GM19043 (cell line): ENCODE data around the gene ACSL6.

Experiments
- ATAC-seq: cut with Tn5 transposase; IDR thresholded peaks from one replicate; pipeline ENCODE4 v1.9.1; 2021; ENCODE audit warnings: low read depth; ENCODE audit not compliant: unreplicated experiment

Gene ACSL6

GRCh38 chr5:131986161-131986912, 25.1 kb downstream of the ACSL6 start:
- ATAC-seq = no peak

- no peak for ATAC-seq
Observed at GRCh38 chr5:131984956-131985665, 26.3 kb downstream of the ACSL6 start.

DNA sequence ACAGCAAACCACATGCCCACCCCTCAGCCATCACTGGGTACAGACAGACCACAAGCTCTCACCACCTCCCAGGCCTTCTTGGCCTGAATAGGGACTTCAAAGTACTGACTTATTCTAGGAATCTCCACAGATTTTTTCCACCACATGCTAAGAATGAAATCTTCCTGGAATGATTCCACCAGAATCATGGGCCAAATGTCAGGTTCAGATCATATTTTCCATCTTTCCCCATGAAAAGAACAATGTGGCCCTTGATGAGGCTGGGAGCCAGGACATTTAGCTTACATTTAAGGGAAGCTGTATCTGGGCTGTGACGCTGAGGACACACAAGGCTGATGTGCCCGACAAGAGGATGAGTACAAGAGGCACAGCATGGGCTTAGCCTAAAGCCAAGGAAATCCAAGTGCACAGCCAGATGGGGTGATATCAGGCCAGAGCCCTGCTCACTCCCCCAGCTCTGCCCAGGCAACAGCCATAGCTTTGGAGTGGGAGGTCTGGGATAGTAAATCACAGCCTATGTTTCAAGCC, 28.1 kb downstream of the ACSL6 start:
- ATAC-seq = no peak

DNA sequence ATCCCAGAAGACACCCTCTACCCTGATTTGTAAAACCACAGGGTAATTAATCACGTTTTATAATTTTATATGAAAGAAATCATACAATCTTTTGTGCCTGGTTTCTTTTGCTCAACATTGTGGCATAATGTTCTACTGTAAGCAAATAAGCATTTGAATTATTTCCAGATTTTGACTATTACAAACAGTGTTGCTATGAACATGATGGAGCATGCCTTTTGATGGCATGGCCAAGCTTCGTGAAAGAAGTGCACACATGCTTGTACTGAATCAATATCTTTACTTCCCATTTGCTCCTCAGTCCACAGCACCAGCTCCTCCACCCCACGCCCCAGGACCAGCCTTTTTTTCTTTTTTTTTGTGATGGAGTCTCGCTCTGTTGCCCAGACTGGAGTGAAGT, 29.9 kb downstream of the ACSL6 start:
- no peak for ATAC-seq

- no peak for ATAC-seq
Observed at GRCh38 chr5:131980696-131981095, 30.8 kb downstream of the ACSL6 start.

DNA sequence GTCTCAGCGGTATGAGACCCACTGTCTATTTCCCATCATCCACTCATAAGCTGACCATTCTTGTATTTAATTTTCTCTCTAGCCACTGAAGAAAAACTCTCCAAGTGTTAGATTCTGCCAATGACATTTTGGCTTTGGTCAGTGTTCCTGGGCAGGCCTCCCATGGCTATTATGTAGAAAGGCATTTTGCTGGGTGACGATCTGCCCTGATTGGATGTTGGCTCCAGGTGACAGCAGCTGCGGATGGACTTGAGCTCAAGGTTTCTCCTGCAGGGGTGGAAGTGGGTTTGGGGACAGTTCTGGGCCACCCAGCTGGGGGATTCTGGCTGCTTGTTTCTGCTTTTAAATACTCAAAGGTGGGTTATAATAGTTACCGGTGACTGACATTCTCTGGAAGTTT, 31.6 kb downstream of the ACSL6 start:
- ATAC-seq = no peak

DNA sequence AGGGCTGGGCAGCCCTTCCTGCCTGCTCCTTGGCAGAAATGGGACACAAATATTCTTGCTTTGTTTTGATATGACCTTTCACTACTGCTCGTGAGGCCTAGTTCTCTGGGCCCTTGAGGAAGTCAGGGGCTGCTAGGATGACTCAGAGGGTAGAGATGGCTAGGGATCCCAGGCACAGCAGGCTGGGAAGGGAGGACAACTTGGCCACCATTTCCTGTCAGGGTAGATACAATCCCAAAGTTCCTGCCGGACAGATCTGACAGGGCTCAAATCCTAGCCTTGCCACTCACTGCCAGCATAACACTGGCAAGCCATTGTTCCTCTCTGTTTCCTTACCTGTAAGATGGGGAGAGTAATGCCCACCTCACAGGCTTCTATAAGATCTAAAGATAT, 34.2 kb downstream of the ACSL6 start:
- ATAC-seq = no peak

- no peak for ATAC-seq
Observed at GRCh38 chr5:131976414-131977211, 34.8 kb downstream of the ACSL6 start.

DNA sequence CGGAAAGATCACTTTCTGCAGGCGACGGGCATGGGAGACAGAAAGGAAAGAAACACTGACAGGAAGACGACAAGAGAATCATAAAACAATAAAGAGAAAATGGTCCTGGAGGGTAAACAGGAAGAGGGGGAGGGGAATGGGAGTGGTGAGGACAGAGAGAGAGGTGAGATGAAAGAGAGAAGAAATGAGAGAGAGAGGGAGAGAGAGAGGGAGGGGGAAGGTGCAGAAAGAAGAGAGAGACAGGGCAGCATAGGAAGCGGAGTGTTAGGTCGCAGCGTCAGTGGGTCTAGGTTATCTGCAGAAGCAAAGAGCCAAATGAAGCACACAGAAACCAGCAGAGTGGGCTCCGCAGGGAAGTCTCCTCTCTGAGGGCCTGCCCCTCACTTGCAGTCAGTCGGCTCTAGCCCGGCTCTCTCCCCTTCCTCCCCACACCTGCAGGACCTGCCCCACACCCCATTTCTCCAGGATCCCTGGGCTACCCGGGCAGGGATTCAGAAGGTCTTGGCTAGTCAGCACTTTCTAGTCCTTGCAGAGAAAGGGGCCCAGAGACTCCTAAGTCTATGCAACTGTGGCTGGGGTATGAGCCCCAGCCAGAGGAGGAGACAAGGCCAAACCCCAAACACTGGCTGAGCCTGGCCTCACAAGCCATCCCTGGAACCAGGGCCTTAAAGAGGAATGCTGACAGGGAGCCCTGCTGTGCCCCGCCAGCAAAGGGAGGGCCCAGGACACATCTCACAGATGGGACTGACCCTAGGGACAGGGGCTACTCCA, 36.3 kb downstream of the ACSL6 start:
- ATAC-seq = no peak

DNA sequence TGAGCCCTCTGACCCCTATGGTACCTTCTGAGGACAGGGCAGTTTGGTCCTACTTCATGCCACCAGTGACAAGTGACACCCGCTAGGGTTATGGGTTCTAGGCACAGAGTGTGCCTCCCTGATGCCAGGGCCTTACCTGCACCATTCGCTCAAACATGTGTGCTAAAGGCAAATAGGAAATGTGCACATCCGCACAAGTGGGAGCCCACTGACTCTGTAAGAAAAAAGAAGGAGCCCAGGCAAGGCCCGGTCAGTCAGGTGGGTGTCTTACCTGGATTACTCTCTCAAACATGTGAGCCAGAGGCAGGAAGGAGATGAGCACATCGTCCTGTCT, 36.9 kb downstream of the ACSL6 start:
- ATAC-seq = no peak

- no peak for ATAC-seq
Observed at GRCh38 chr5:131974016-131974415, 37.4 kb downstream of the ACSL6 start.

GRCh38 chr5:131973089-131973712, 38.3 kb downstream of the ACSL6 start:
- no peak for ATAC-seq

- no peak for ATAC-seq
Observed at GRCh38 chr5:131968396-131968954, 43.0 kb downstream of the ACSL6 start.

DNA sequence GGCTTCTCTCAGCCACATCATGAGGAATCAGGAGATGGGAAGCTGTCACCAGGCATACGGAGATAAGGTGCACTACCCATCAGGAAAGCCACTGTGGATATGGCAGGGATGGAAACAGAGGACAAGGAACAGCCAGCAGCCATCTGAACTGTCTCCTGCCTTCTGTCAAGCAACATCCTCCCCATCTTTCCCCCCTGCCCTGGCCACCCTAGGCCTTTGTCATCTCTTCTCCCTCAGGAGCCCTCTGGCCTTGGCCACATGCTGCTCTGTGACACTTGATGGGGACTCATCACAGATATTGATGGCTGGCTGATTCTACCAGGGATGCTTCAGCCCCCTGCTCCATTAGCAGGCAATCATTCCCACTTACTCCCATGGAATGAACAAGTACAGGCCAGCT, 44.9 kb downstream of the ACSL6 start:
- no peak for ATAC-seq

DNA sequence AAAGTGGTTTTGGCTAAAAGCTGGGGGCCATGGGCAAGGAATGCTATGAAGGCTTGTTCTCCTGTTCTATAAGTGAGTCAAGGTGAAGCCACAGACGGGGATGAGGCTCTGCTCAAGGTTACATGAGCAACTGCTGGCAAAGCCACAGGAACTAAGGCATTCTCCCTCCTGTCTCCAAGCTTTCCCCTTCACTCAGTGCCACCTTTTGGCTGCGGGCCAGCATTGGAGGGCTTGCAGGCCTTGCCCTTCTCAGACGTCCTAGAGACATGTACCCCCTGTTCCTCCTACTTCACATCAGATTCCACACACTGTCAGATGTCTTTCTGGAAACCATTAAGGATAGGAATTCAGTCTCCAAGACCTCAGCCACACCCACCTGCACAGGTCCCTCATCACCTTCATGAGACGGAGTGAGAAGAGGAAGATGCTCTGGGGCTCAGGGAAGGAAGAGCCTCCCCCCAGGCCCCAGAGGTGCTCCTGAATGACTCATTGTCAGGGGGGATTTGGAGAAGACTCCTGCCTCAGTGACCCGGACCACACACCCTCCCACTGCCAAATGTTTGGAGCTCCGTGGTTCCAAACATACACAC, 45.5 kb downstream of the ACSL6 start:
- no peak for ATAC-seq

- ATAC-seq = no peak
Observed at GRCh38 chr5:131959906-131960305, 51.6 kb downstream of the ACSL6 start.

GRCh38 chr5:131959136-131959535, 52.3 kb downstream of the ACSL6 start:
- ATAC-seq = no peak

GRCh38 chr5:131957721-131958441, 53.6 kb downstream of the ACSL6 start:
- ATAC-seq = no peak

- no peak for ATAC-seq
Observed at GRCh38 chr5:131953969-131954368, 57.5 kb downstream of the ACSL6 start.
